BJ (cell line): Measurements from ENCODE around the gene LEMD2. TPM values are rescaled to one million over a fixed set of nuclear protein-coding genes. Genes with fewer than 3 reads are reported as not detected.

Source experiments
- CTCF ChIA-PET: fragments of 350-600 bp; formaldehyde crosslinking; extraction: SDS; loops from one replicate; lab custom pipeline; 2021; ENCODE audit warnings: antibody characterized with exemption, inconsistent platforms; lab: Yijun Ruan, JAX
- POLR2A ChIA-PET: fragments of 300-600 bp; sonication (Branson Sonifier 250); formaldehyde crosslinking; extraction: SDS; loops from one replicate; lab custom pipeline; 2021; ENCODE audit warnings: antibody characterized with exemption; lab: Charles Lee
- DNase-seq: peaks from one replicate; pipeline ENCODE4 v3.0.0-alpha.2; 2011; ENCODE audit warnings: low read depth
- H3K27me3 ChIP-seq: 2 replicates; pipeline ENCODE4 v1.6.0; 2011; ENCODE audit warnings: low read length; ENCODE audit not compliant: control insufficient read depth, insufficient read depth
- H3K36me3 ChIP-seq: 2 replicates; pipeline ENCODE4 v1.5.1; 2011; ENCODE audit warnings: low read length; ENCODE audit not compliant: control insufficient read depth, insufficient read depth
- H3K4me3 ChIP-seq: 2 replicates; pipeline ENCODE4 v1.5.1; 2011; ENCODE audit warnings: low read depth, mild to moderate bottlenecking, control low read depth, low read length
- CTCF ChIP-seq: IDR thresholded peaks from 2 replicates; pipeline ENCODE4 v1.5.1; 2011; ENCODE audit warnings: low read depth, mild to moderate bottlenecking, control low read depth, inconsistent platforms, low read length, moderate library complexity; ENCODE audit not compliant: insufficient read depth
- polyA plus RNA-seq: library from polyadenylated mRNA; depleted of rRNA; stranded (reverse); fragments of >200 nt; gene quantifications from 2 replicates; pipeline ENCODE4 v1.2.3, GENCODE V29; 2011

The LEMD2 gene
- polyA plus RNA-seq, 1 experiment = 59.8 TPM

GRCh38 chr6:33731751-33732282, 57.1 kb downstream of the LEMD2 start:
- DNase-seq = no peak
- H3K36me3 ChIP-seq = no peaks in the 10 kb centered on the region
- no peak for TF ChIP-seq CTCF
- POLR2A ChIA-PET = no interaction called here
- H3K4me3 ChIP-seq = no peak overlapping the region
- H3K27me3 ChIP-seq = peaks cover 8% of the 10 kb centered on the region
- CTCF ChIA-PET = interaction anchor here (0.8 to 1.9 kb wide), 6 partner anchors 10 to 31 kb away, joined by 3 to 11 read pairs (median 4); partner anchors contain the start of gene UQCC2

- Histone ChIP-seq H3K27me3 (peaks cover 10% of the 10 kb centered on the region), H3K4me3 (no peak overlapping the region), H3K36me3 (no peaks in the 10 kb centered on the region)
- POLR2A ChIA-PET = no interaction called here
- no peak for DNase-seq
- TF ChIP-seq CTCF = no peak
- CTCF ChIA-PET = interaction anchor here (1.4 to 6.3 kb wide), 3 partner anchors 14 to 30 kb away, joined by 4 to 37 read pairs (median 5); partner anchors contain the start of genes IP6K3 and UQCC2
Observed at GRCh38 chr6:33731035-33731434, 57.9 kb downstream of the LEMD2 start.

GRCh38 chr6:33730611-33731010, 58.3 kb downstream of the LEMD2 start:
- H3K4me3 ChIP-seq = no peak overlapping the region
- DNase-seq = no peak
- CTCF ChIA-PET = interaction anchor here (0.6 to 6.3 kb wide), 4 partner anchors 7 to 357 kb away, joined by 3 to 37 read pairs (median 4); partner anchors contain the start of gene IP6K3
- no peaks in the 10 kb centered on the region for H3K36me3 ChIP-seq
- H3K27me3 ChIP-seq = peaks cover 10% of the 10 kb centered on the region
- POLR2A ChIA-PET = no interaction called here
- no peak for TF ChIP-seq CTCF

- no peak for TF ChIP-seq CTCF
- H3K27me3 ChIP-seq = peaks cover 10% of the 10 kb centered on the region
- CTCF ChIA-PET = interaction anchor here (0.7 to 6.3 kb wide), 4 partner anchors 9 to 18 kb away, joined by 3 to 37 read pairs (median 3); partner anchors contain the start of genes IP6K3 and UQCC2
- POLR2A ChIA-PET = no interaction called here
- no peaks in the 10 kb centered on the region for H3K36me3 ChIP-seq
- H3K4me3 ChIP-seq = no peak overlapping the region
- no peak for DNase-seq
Observed at GRCh38 chr6:33729059-33729458, 59.9 kb downstream of the LEMD2 start.

- no peaks in the 10 kb centered on the region for H3K36me3 ChIP-seq
- H3K27me3 ChIP-seq = peaks cover 14% of the 10 kb centered on the region
- H3K4me3 ChIP-seq = no peak overlapping the region
- POLR2A ChIA-PET = no interaction called here
- CTCF ChIA-PET = interaction anchor here (0.7 to 6.3 kb wide), 3 partner anchors 12 to 17 kb away, joined by 3 to 37 read pairs (median 3); partner anchors contain the start of genes IP6K3 and UQCC2
- TF ChIP-seq CTCF = no peak
- DNase-seq = no peak
Observed at GRCh38 chr6:33728438-33728837, 60.5 kb downstream of the LEMD2 start.
